Right lobe of liver (tissue), 4 donors: Measurements from ENCODE around the gene ALPI.

ENCODE experiments used
- CTCF ChIP-seq, 4 donors: fragments of 200-600 bp in 3 of 4; fragments of 450-650 bp in 1 of 4; IDR thresholded peaks; one replicate each; pipeline versions ENCODE4 v1.5.1 to v1.8.0; 2016 to 2022; ENCODE audit warnings: antibody characterized with exemption in 4 of 4, mild to moderate bottlenecking in 2 of 4
- POLR2A ChIP-seq: fragments of 450-650 bp; IDR thresholded peaks from one replicate; pipeline ENCODE4 v1.6.1; 2017; ENCODE audit warnings: antibody characterized with exemption, mild to moderate bottlenecking
- donor health status: DM: no; HTN: no; CAD: no.
- donor health status: DM: no; HTN: no; CAD: no.
- donor health status: DM: no; HTN: yes; CAD: no.

- TF ChIP-seq POLR2A (no peak), CTCF (IDR thresholded peaks at IDR 0.05) (no peak)
These were observed 17.5 kb downstream of the ALPI start for GRCh38 chr2:232473467-232473890.
